ENCODE measurements around the gene TPO.

DNA sequence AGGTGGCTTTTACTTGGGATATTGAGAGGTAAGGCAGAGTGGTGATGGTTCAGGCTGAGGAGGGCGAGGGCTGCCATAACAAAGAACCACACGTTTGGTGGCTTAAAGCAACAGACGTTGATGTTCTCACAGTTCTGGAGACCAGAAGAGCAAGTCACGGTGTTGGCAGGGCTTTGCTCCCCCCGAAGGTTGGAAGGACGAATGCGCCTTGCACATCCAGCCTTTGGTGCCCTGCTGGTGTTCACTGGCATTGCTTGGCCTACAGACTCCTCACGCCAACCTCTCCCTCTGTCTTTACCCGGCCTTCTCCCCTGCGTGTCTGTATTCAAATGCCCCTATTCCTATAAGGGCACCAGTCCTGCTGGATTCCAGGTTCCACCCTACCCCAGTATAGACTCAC lies 125.4 kb downstream of the TPO start:
- TF ChIP-seq TAF1 (IDR thresholded peaks at IDR 0.05; ENCODE audit: borderline replicate concordance, insufficient read depth, low read length): no peak
- TF ChIP-seq POLR2AphosphoS5 (IDR thresholded peaks at IDR 0.05; ENCODE audit: low read depth, low read length): no peak

Data from PFSK-1 (cell line).